K562 (cell line): ENCODE results near the gene USH2A. TPM values are rescaled to one million over a fixed set of nuclear protein-coding genes. Genes with fewer than 3 reads are reported as not detected.

ENCODE experiments used
- ATAC-seq: fragments of 200-7000 bp; cut with Tn5 transposase; 3 replicates; pipeline ENCODE4 v1.9.1; 2020; ENCODE audit warnings: moderate library complexity
- BruUV-seq: library from RNA; stranded (reverse); fragments of 400-500 nt; replicated peaks from 2 replicates; lab custom pipeline; 2021; lab: Mats Ljungman, UMichigan
- CTCF ChIA-PET: fragments of 300-600 bp; formaldehyde crosslinking; extraction: SDS; loops from one replicate; lab custom pipeline; 2021; ENCODE audit warnings: low intra/inter-chr PET ratio; lab: Yijun Ruan, JAX
- POLR2A ChIA-PET: fragments of 300-600, 350-650 bp; sonication (Branson Sonifier 250); formaldehyde crosslinking; extraction: SDS; loops from one replicate; lab custom pipeline; 2021; ENCODE audit warnings: antibody characterized with exemption, inconsistent platforms; lab: Yijun Ruan, JAX
- DNase-seq, 4 experiments: peaks; one replicate each; pipeline versions ENCODE4 v3.0.0 to v3.0.0-alpha.2; 2011 to 2018; ENCODE audit warnings: low spot score in 3 of 4, mixed read lengths in 3 of 4; ENCODE audit errors: extremely low read depth in 1 of 4
- FAIRE-seq: peaks from 2 replicates; lab custom pipeline; 2011; peaks lifted over from hg19 to GRCh38; lab: Jason Lieb, UNC
- H2AFZ ChIP-seq: 2 replicates; pipeline ENCODE4 v1.6.0; 2011; ENCODE audit warnings: low read depth, low read length, control low read depth, inconsistent platforms
- H3K27ac ChIP-seq: fragments of 200-600 bp; 3 replicates; pipeline ENCODE4 v1.8.0; 2011; ENCODE audit warnings: low read depth, mild to moderate bottlenecking, control low read depth, inconsistent platforms, low read length, moderate library complexity, mixed read lengths; ENCODE audit errors: extremely low read depth
- H3K27me3 ChIP-seq, 2 experiments: fragments of 300-600 bp in 1 of 2; 2 replicates in 1 of 2; 3 replicates in 1 of 2; pipeline versions ENCODE4 v1.6.0 to v1.8.0; 2011; ENCODE audit warnings: inconsistent platforms in 2 of 2, low read length in 2 of 2, mild to moderate bottlenecking in 1 of 2, mixed read lengths in 1 of 2, moderate library complexity in 1 of 2; ENCODE audit not compliant: control insufficient read depth in 2 of 2, insufficient read depth in 2 of 2
- H3K36me3 ChIP-seq: fragments of 300-600 bp; 3 replicates; pipeline ENCODE4 v1.8.0; 2011; ENCODE audit warnings: mild to moderate bottlenecking, low read length, inconsistent platforms; ENCODE audit not compliant: control insufficient read depth, insufficient read depth
- H3K4me1 ChIP-seq, 2 experiments: fragments of 200-600 bp in 1 of 2; replicated peaks in 1 of 2; 2 replicates in 1 of 2; 3 replicates in 1 of 2; pipeline versions ENCODE4 v1.5.1 to v1.8.0; 2011; ENCODE audit warnings: inconsistent platforms in 2 of 2, low read length in 2 of 2, mild to moderate bottlenecking in 1 of 2, mixed read lengths in 1 of 2, moderate library complexity in 1 of 2; ENCODE audit not compliant: control insufficient read depth in 2 of 2, insufficient read depth in 2 of 2
- H3K4me2 ChIP-seq: 2 replicates; pipeline ENCODE4 v1.6.1; 2011; ENCODE audit warnings: low read length, control low read depth, inconsistent platforms, mixed read lengths; ENCODE audit not compliant: insufficient read depth
- H3K4me3 ChIP-seq: fragments of 200-600 bp; sonication (generic), shearing (Covaris generic); 2 replicates; pipeline ENCODE4 v1.5.1; 2016; ENCODE audit warnings: control low read depth, inconsistent platforms
- H3K79me2 ChIP-seq: fragments of 200-600 bp; 3 replicates; pipeline ENCODE4 v1.8.0; 2011; ENCODE audit warnings: low read length, inconsistent platforms; ENCODE audit not compliant: control insufficient read depth, insufficient read depth
- H3K9ac ChIP-seq, 2 experiments: 2 replicates each; pipeline versions ENCODE4 v1.6.0 to v1.6.1; 2011; ENCODE audit warnings: low read depth in 2 of 2, low read length in 2 of 2, control low read depth in 1 of 2, inconsistent platforms in 1 of 2, mild to moderate bottlenecking in 1 of 2, mixed read lengths in 1 of 2; ENCODE audit not compliant: insufficient read depth in 1 of 2
- H3K9me1 ChIP-seq: one replicate; pipeline ENCODE4 v1.6.0; 2011; ENCODE audit warnings: inconsistent platforms, mild to moderate bottlenecking, low read length, moderate library complexity; ENCODE audit not compliant: control insufficient read depth, insufficient read depth
- H3K9me3 ChIP-seq: replicated peaks from 2 replicates; pipeline ENCODE4 v1.5.1; 2011; ENCODE audit warnings: low read depth, low read length, inconsistent platforms; ENCODE audit not compliant: control insufficient read depth, insufficient read depth
- H4K20me1 ChIP-seq: replicated peaks from 2 replicates; pipeline ENCODE4 v1.6.1; 2011; ENCODE audit warnings: low read length, inconsistent platforms, mixed read lengths; ENCODE audit not compliant: control insufficient read depth, insufficient read depth
- DMBX1 ChIP-seq: fragments of 250-450 bp; sonication (Bioruptor Pico); IDR thresholded peaks from 2 replicates; pipeline ENCODE4 v1.8.0; 2022; ENCODE audit warnings: inconsistent platforms, mild to moderate bottlenecking, moderate library complexity, borderline replicate concordance
- FOXP1 ChIP-seq: sonication (generic); formaldehyde crosslinking; IDR thresholded peaks from 2 replicates; pipeline ENCODE4 v1.8.0; 2022; ENCODE audit warnings: mild to moderate bottlenecking, missing genetic modification reagents
- KLF1 ChIP-seq: fragments of 450-650 bp; IDR thresholded peaks from 2 replicates; pipeline ENCODE4 v1.6.1; 2016; ENCODE audit warnings: missing genetic modification characterization, missing compliant biosample characterization
- MEF2D ChIP-seq: conservative IDR thresholded peaks from 2 replicates; pipeline ENCODE4 v1.6.1; 2016; ENCODE audit warnings: low read depth, missing genetic modification characterization, missing compliant biosample characterization
- MLX ChIP-seq, 2 experiments: fragments of 450-650 bp in 1 of 2; sonication (generic) in 1 of 2; formaldehyde crosslinking; conservative IDR thresholded peaks; 2 replicates each; pipeline versions ENCODE4 v1.4.0 to v1.8.1; 2020 to 2022; ENCODE audit warnings: mild to moderate bottlenecking in 1 of 2, missing genetic modification reagents in 1 of 2
- PHF8 ChIP-seq: fragments of 200-600 bp; sonication (generic); IDR thresholded peaks from 2 replicates; pipeline ENCODE4 v1.6.1; 2012; ENCODE audit warnings: mixed run types, mild to moderate bottlenecking, inconsistent platforms, low read length, moderate library complexity, borderline replicate concordance
- SIX5 ChIP-seq, 2 experiments: IDR thresholded peaks; 2 replicates each; pipeline ENCODE4 v1.6.1; 2011; ENCODE audit warnings: low read length in 2 of 2, borderline replicate concordance in 1 of 2, low read depth in 1 of 2, mild to moderate bottlenecking in 1 of 2, moderate library complexity in 1 of 2; ENCODE audit not compliant: insufficient read depth in 1 of 2
- ZHX1 ChIP-seq: fragments of 150-350 bp; conservative IDR thresholded peaks from 2 replicates; pipeline ENCODE4 v1.6.1; 2014; ENCODE audit warnings: low read length
- ZNF699 ChIP-seq: fragments of 250-450 bp; sonication (Bioruptor Pico); IDR thresholded peaks from 2 replicates; pipeline ENCODE4 v1.8.0; 2021; ENCODE audit warnings: mild to moderate bottlenecking, moderate library complexity; ENCODE audit not compliant: insufficient replicate concordance
- WGBS: fragments of 100-300 bp; shearing (Covaris generic); methylation state at CpG from one replicate; pipeline ENCODE4 v1.1.6; 2016; ENCODE audit warnings: low coverage, mixed read lengths; ENCODE audit not compliant: insufficient coverage; ENCODE audit errors: missing lambda C conversion rate; 5-methylcytosine and 5-hydroxymethylcytosine counted together
- in situ Hi-C: fragments of 300-500 bp; cut with MboI; formaldehyde crosslinking; loops from 4 replicates; pipeline ENCODE4 v1.15.0; 2018; ENCODE audit warnings: inconsistent platforms, mixed read lengths
- intact Hi-C: fragments of 100-400 bp; cut with micrococcal nuclease; formaldehyde crosslinking; loops from 2 replicates; pipeline ENCODE4 v1.14.2; 2022
- polyA plus RNA-seq, 8 experiments: library from polyadenylated mRNA; depleted of rRNA in 4 of 8; stranded (reverse) in 5 of 8; unstranded in 3 of 8; fragments of >200 nt; fragmentation: Nextera tagmentation in 2 of 8; fragmentation: Illumina TruSeq in 1 of 8; extraction: Ambion mirVana in 2 of 8; extraction: Trizol in 1 of 8; gene quantifications; 2 replicates each; pipeline versions ENCODE4 v1.2.1 to v1.2.3, GENCODE V29; 2011 to 2014; ENCODE audit warnings: inconsistent platforms in 1 of 8, missing spikeins in 1 of 8
- total RNA-seq, 7 experiments: library from RNA; depleted of rRNA in 6 of 7; stranded (reverse); fragments of >200 nt in 6 of 7; fragmentation: Illumina TruSeq in 2 of 7; extraction: Trizol in 2 of 7; gene quantifications; 2 replicates each; pipeline versions ENCODE4 v1.2.1 to v1.2.3, GENCODE V29; 2011 to 2021; ENCODE audit warnings: low replicate concordance in 1 of 7

The USH2A gene
- total and polyA plus RNA-seq, 9 of the 15 experiments (the other 6 are each of a cell fraction or from before 2014, with no cell fraction given): under 0.01 TPM; not detected in 7

GRCh38 chr1:216388558-216388957 is 34.7 kb downstream of the USH2A start:
- DNase-seq (no peak), ATAC-seq (no peak), FAIRE-seq (no peak)
- Histone ChIP-seq H3K27ac (no peak overlapping the region), H3K27me3 (no peaks in the 10 kb centered on the region), H2AFZ (no peak overlapping the region), H3K4me3 (no peak overlapping the region), H4K20me1 (no peaks in the 10 kb centered on the region), H3K79me2 (no peaks in the 10 kb centered on the region), H3K9ac (no peak overlapping the region), H3K4me2 (no peak overlapping the region), H3K9me3 (no peaks in the 10 kb centered on the region; the same call in 1 of the 2 replicates), H3K36me3 (no peaks in the 10 kb centered on the region), H3K4me1 (no peaks in the 10 kb centered on the region), H3K9me1 (no peaks in the 10 kb centered on the region)
- no TSS peak for BruUV-seq
- ChIA-PET CTCF (no interaction called here), POLR2A (no interaction called here)
- intact Hi-C loops (no loop called here), in situ Hi-C loops (no loop called here)
- 0% methylated on average over 2 of the region's 2 CpGs for WGBS
- TF ChIP-seq DMBX1 (CRISPR knock-in tag): no peak
- no peak for TF ChIP-seq KLF1 (tag)
- TF ChIP-seq ZHX1: no peak
- TF ChIP-seq FOXP1: no peak
- TF ChIP-seq MLX (CRISPR knock-in tag; conservative IDR thresholded peaks at IDR 0.05): no peak
- no peak for TF ChIP-seq PHF8
- no peak for TF ChIP-seq MEF2D
- no peak for TF ChIP-seq SIX5 (IDR thresholded peaks at IDR 0.05; ENCODE audit: borderline replicate concordance in 1 of 2, insufficient read depth in 1 of 2, low read depth in 1 of 2, low read length in 2 of 2)
- no peak for TF ChIP-seq ZNF699
